Measurements from ENCODE around the gene PIGM. TPM values are rescaled to one million over a fixed set of nuclear protein-coding genes. Genes with fewer than 3 reads are reported as not detected.

PIGM gene
- 10 to 100 TPM in 3 of 4 donors, 1 to 10 TPM in 1; 8.5 to 13.9 (median 13.2) TPM for polyA plus RNA-seq (ENCODE audit: insufficient read length in 4 of 4)

GRCh38 chr1:160031365-160032164 is at the start of gene PIGM:
TSS of gene PIGM (minus strand) at chr1:160031990. CDS start at chr1:160031739, 251 bp downstream.
- peak; percentile 82 to 92 (median 92) for DNase-seq (ENCODE audit: low read depth in 4 of 4, low spot score in 3 of 4)

GRCh38 chr1:160081261-160081936 is 49.6 kb upstream of the PIGM start, which contains the start of gene KCNJ9:
TSS of gene KCNJ9 (plus strand) at chr1:160081538. CDS start at chr1:160084031, 2,493 bp downstream.
- DNase-seq (ENCODE audit: low read depth in 4 of 4, low spot score in 3 of 4) = no peak

- DNase-seq (ENCODE audit: low read depth in 4 of 4, low spot score in 3 of 4) = no peak
Measured at GRCh38 chr1:160080381-160081100, 48.8 kb upstream of the PIGM start.

GRCh38 chr1:160079448-160079847 is 47.7 kb upstream of the PIGM start:
- no peak for DNase-seq (ENCODE audit: low read depth in 4 of 4, low spot score in 3 of 4)

- DNase-seq (ENCODE audit: low read depth in 4 of 4, low spot score in 3 of 4) = no peak
Measured at GRCh38 chr1:160078512-160079195, 46.9 kb upstream of the PIGM start.

GRCh38 chr1:160077486-160077885 is 45.7 kb upstream of the PIGM start:
- no peak for DNase-seq (ENCODE audit: low read depth in 4 of 4, low spot score in 3 of 4)

GRCh38 chr1:160076295-160076694 is 44.5 kb upstream of the PIGM start:
- DNase-seq (ENCODE audit: low read depth in 4 of 4, low spot score in 3 of 4) = no peak

- no peak for DNase-seq (ENCODE audit: low read depth in 4 of 4, low spot score in 3 of 4)
Measured at GRCh38 chr1:160075836-160076235, 44.0 kb upstream of the PIGM start.

GRCh38 chr1:160074865-160075264 is 43.1 kb upstream of the PIGM start:
- DNase-seq (ENCODE audit: low read depth in 4 of 4, low spot score in 3 of 4) = no peak

GRCh38 chr1:160071289-160071688 is 39.5 kb upstream of the PIGM start:
- no peak for DNase-seq (ENCODE audit: low read depth in 4 of 4, low spot score in 3 of 4)

- DNase-seq (ENCODE audit: low read depth in 4 of 4, low spot score in 3 of 4) = no peak
Measured at GRCh38 chr1:160070243-160071163, 38.7 kb upstream of the PIGM start.

- DNase-seq (ENCODE audit: low read depth in 4 of 4, low spot score in 3 of 4) = no peak
Measured at GRCh38 chr1:160069460-160070231, 37.9 kb upstream of the PIGM start, which contains the start of gene KCNJ10. TSS of gene KCNJ10 (minus strand) at chr1:160070160. CDS start at chr1:160042532, 27,628 bp downstream.

- DNase-seq (ENCODE audit: low read depth in 4 of 4, low spot score in 3 of 4) = no peak
Measured at GRCh38 chr1:160068225-160068624, 36.4 kb upstream of the PIGM start.

GRCh38 chr1:160066829-160067745 is 35.3 kb upstream of the PIGM start:
- DNase-seq (ENCODE audit: low read depth in 4 of 4, low spot score in 3 of 4) = no peak

GRCh38 chr1:160064746-160065145 is 33.0 kb upstream of the PIGM start:
- no peak for DNase-seq (ENCODE audit: low read depth in 4 of 4, low spot score in 3 of 4)

GRCh38 chr1:160064164-160064563 is 32.4 kb upstream of the PIGM start:
- no peak for DNase-seq (ENCODE audit: low read depth in 4 of 4, low spot score in 3 of 4)

- no peak for DNase-seq (ENCODE audit: low read depth in 4 of 4, low spot score in 3 of 4)
Measured at GRCh38 chr1:160063176-160063575, 31.4 kb upstream of the PIGM start.

GRCh38 chr1:160062230-160062532 is 30.4 kb upstream of the PIGM start:
- no peak for DNase-seq (ENCODE audit: low read depth in 4 of 4, low spot score in 3 of 4)
